Activated CD8-positive, alpha-beta T cell treated with anti-CD3 and anti-CD28 coated beads for 36 hours (primary cell): ENCODE measurements around the gene CD200. TPM values are rescaled to one million over a fixed set of nuclear protein-coding genes. Genes with fewer than 3 reads are reported as not detected.
A peak's percentile ranks its signal among the peaks of the same experiment; 100 is the strongest.

Experiments
- ATAC-seq: fragments of 200-7000 bp; cut with Tn5 transposase; one replicate; pipeline ENCODE4 v1.10.0; 2021; ENCODE audit warnings: mild to moderate bottlenecking, moderate library complexity
- CTCF ChIA-PET: fragments of 350-600 bp; sonication (Branson Sonifier 250); formaldehyde crosslinking; loops from one replicate; lab custom pipeline; 2021; ENCODE audit warnings: antibody characterized with exemption; lab: Charles Lee
- POLR2A ChIA-PET: fragments of 350-600 bp; sonication (Branson Sonifier 250); formaldehyde crosslinking; loops from one replicate; lab custom pipeline; 2021; ENCODE audit warnings: antibody characterized with exemption; lab: Charles Lee
- DNase-seq: peaks from one replicate; pipeline ENCODE4 v3.0.0-alpha.2; 2020
- H3K27ac Mint-ChIP-seq: one replicate; pipeline ENCODE4 v1.8.0; 2021; ENCODE audit warnings: mild to moderate bottlenecking, mixed read lengths
- H3K27me3 Mint-ChIP-seq: one replicate; pipeline ENCODE4 v1.8.0; 2021; ENCODE audit warnings: mixed read lengths
- H3K36me3 Mint-ChIP-seq: one replicate; pipeline ENCODE4 v1.8.0; 2021; ENCODE audit warnings: low read depth, mixed read lengths
- H3K4me1 Mint-ChIP-seq: one replicate; pipeline ENCODE4 v1.8.0; 2021; ENCODE audit warnings: low read depth, mixed read lengths
- H3K4me3 Mint-ChIP-seq: one replicate; pipeline ENCODE4 v1.8.0; 2021; ENCODE audit warnings: mild to moderate bottlenecking, moderate library complexity, mixed read lengths
- H3K9me3 Mint-ChIP-seq: one replicate; pipeline ENCODE4 v1.8.0; 2021; ENCODE audit warnings: mixed read lengths
- intact Hi-C: fragments of 100-400 bp; cut with micrococcal nuclease; formaldehyde crosslinking; loops from one replicate; pipeline ENCODE4 v1.10.0; 2022
- total RNA-seq, 2 experiments: library from RNA; stranded (reverse); gene quantifications; one replicate each; pipeline ENCODE4 v1.2.3, GENCODE V29; 2021
- TF ChIP-seq, protein P1 (sequence below): fragments of 200-600 bp; IDR thresholded peaks from one replicate; pipeline ENCODE4 v1.8.0; 2022; ENCODE audit warnings: antibody characterized with exemption, mild to moderate bottlenecking

The CD200 gene
- total RNA-seq, 2 experiments from 2014 or later, result 15.7 to 16.7 TPM

- POLR2A ChIA-PET, result interaction anchor here (0.6 kb wide), 1 partner anchor 196 kb away, joined by 3 read pairs; no protein-coding TSS in a partner anchor
Observed at GRCh38 chr3:112327371-112327951, 5.5 kb upstream of the CD200 start.

DNA sequence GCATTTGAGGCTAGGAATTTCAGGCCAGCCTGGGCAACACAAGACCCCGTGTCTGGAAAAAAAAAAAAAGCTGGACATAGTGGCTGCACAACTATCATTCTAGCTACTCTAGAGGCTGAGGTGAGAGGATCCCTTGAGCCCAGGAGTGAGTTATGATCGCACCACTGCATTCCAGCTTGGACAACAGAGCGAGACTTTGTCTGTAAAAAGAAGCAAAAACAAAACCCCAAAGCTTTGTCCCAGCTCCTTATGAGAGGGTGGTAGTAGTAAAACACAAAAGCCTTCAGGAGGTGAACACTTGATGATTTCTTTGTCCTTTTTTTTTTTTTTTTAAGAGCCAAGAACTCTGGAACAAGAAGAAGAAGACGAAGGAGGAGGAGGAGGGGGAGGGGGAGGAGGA, 1.1 kb upstream of the CD200 start:
- Mint-ChIP-seq H3K9me3 (no peaks in the 10 kb centered on the region), H3K4me3 (peak overlapping the region; percentile 90), H3K27me3 (peaks cover under 1% of the 10 kb centered on the region), H3K4me1 (peaks cover 29% of the 10 kb centered on the region), H3K27ac (no peak overlapping the region), H3K36me3 (peaks cover 18% of the 10 kb centered on the region)
- DNase-seq (no peak), ATAC-seq (no peak)
- intact Hi-C loops, result loop anchor here (5.0 kb wide), 2 partner anchors 105 to 125 kb away; no protein-coding TSS in a partner anchor
- ChIA-PET POLR2A (interaction anchor here (0.5 kb wide), 1 partner anchor 163 kb away, joined by 3 read pairs; no protein-coding TSS in a partner anchor), CTCF (interaction anchor here (1.4 to 3.1 kb wide), 3 partner anchors 33 to 189 kb away, joined by 4 to 21 read pairs (median 16); no protein-coding TSS in a partner anchor)
- TF ChIP-seq, protein P1, sequence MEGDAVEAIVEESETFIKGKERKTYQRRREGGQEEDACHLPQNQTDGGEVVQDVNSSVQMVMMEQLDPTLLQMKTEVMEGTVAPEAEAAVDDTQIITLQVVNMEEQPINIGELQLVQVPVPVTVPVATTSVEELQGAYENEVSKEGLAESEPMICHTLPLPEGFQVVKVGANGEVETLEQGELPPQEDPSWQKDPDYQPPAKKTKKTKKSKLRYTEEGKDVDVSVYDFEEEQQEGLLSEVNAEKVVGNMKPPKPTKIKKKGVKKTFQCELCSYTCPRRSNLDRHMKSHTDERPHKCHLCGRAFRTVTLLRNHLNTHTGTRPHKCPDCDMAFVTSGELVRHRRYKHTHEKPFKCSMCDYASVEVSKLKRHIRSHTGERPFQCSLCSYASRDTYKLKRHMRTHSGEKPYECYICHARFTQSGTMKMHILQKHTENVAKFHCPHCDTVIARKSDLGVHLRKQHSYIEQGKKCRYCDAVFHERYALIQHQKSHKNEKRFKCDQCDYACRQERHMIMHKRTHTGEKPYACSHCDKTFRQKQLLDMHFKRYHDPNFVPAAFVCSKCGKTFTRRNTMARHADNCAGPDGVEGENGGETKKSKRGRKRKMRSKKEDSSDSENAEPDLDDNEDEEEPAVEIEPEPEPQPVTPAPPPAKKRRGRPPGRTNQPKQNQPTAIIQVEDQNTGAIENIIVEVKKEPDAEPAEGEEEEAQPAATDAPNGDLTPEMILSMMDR, result no peak

More at GRCh38 chr3:112327371-112327951, 5.5 kb upstream of the CD200 start:
- TF ChIP-seq, protein P1, result peak; percentile 80
- intact Hi-C loops, result loop anchor here (1.0 kb wide), 1 partner anchor 192 kb away; no protein-coding TSS in a partner anchor
- Mint-ChIP-seq H3K36me3 (no peaks in the 10 kb centered on the region), H3K4me1 (peaks cover 3% of the 10 kb centered on the region), H3K27ac (no peak overlapping the region), H3K4me3 (no peak overlapping the region), H3K27me3 (peaks cover 2% of the 10 kb centered on the region), H3K9me3 (no peaks in the 10 kb centered on the region)
- CTCF ChIA-PET, result interaction anchor here (0.8 to 3.9 kb wide), 14 partner anchors 8 to 217 kb away, joined by 3 to 19 read pairs (median 3); partner anchors contain the start of gene SLC9C1
- DNase-seq, result peak; percentile 56
- ATAC-seq, result peak; percentile 100

DNA sequence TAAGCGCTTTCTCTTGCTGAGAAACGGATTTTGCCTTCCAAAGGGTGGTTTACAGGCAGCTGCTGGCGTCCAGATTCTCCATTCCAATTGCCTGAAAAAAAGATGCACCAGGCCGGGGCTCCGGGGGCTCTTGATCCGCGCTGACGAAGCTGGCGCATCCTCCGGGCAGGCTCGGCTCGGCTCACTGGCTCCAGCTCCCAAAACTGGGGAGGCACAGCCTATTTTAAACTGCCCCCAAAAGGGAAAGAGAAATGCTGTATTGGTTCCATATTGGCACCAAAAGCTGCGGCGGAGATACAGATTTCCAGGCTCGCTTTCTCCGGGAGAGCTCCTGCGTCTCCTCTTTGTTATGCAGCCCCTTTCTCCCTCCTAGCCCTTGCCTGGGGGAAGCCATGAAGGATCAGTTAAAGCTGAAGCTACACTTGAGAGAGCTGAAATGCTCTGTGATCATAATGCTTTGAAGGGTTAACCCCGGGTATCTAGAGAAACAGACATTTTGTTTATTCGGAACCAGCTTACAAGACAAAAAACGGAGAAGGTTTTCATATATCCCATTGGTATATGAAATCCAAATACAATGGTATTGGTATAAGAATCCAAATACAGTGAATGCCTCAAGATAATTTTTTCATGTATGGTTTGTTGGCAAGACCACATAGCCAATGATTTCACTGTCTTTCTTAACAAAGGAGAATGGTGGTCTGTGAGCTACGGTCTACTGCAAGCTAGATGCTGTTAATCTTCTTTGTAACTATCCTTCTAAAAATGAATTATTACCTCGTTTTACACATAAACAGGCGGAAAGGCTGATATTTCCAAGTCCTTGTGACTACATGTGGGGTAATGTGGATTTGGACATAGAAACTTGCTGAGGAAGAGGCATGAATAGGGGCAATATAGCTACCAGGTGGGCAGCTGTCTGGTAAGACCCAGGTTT, 693 bp downstream of the CD200 start:
- Mint-ChIP-seq H3K4me3 (peak overlapping the region; percentile 90), H3K36me3 (peaks cover 27% of the 10 kb centered on the region), H3K27ac (peak overlapping the region; percentile 93), H3K4me1 (peaks cover 45% of the 10 kb centered on the region), H3K27me3 (no peaks in the 10 kb centered on the region), H3K9me3 (no peaks in the 10 kb centered on the region)
- DNase-seq (no peak), ATAC-seq (peak; percentile 40)
- POLR2A ChIA-PET, result interaction anchor here (0.5 to 1.9 kb wide), 9 partner anchors 15 to 228 kb away, joined by 3 to 11 read pairs (median 3); partner anchors contain the start of genes ATG3 and SLC35A5
- intact Hi-C loops, result loop anchor here (5.0 kb wide), 2 partner anchors 104 to 124 kb away; no protein-coding TSS in a partner anchor
- TF ChIP-seq, protein P1, result no peak
- CTCF ChIA-PET, result interaction anchor here (0.8 to 4.3 kb wide), 23 partner anchors 11 to 249 kb away, joined by 3 to 22 read pairs (median 6); partner anchors contain the start of genes BTLA, GCSAM and SLC9C1

- POLR2A ChIA-PET, result interaction anchor here (0.8 to 1.9 kb wide), 3 partner anchors 31 to 227 kb away, joined by 3 to 7 read pairs (median 4); partner anchors contain the start of genes ATG3 and SLC35A5
- H3K4me3 Mint-ChIP-seq, result peak overlapping the region; percentile 90
- CTCF ChIA-PET, result interaction anchor here (1.1 to 4.3 kb wide), 13 partner anchors 8 to 223 kb away, joined by 3 to 22 read pairs (median 8); partner anchors contain the start of genes BTLA, GCSAM and SLC9C1
- peaks cover 34% of the 10 kb centered on the region for H3K36me3 Mint-ChIP-seq
- H3K27ac Mint-ChIP-seq, result peak overlapping the region; percentile 93
- ATAC-seq (peak; percentile 24), DNase-seq (no peak)
- H3K9me3 Mint-ChIP-seq, result no peaks in the 10 kb centered on the region
- H3K4me1 Mint-ChIP-seq, result peaks cover 53% of the 10 kb centered on the region
- no peaks in the 10 kb centered on the region for H3K27me3 Mint-ChIP-seq
- TF ChIP-seq, protein P1, result no peak
- intact Hi-C loops, result loop anchor here (5.0 kb wide), 2 partner anchors 102 to 122 kb away; no protein-coding TSS in a partner anchor
Observed at GRCh38 chr3:112334691-112335433, 1.9 kb downstream of the CD200 start.
